Vagina (tissue), 2 donors: ENCODE measurements around the gene RALBP1.

ENCODE experiments used
- POLR2A ChIP-seq, 2 donors: fragments of 450-650 bp; IDR thresholded peaks; one replicate each; pipeline ENCODE4 v1.6.1; 2017; ENCODE audit warnings: antibody characterized with exemption in 2 of 2, mild to moderate bottlenecking in 2 of 2, moderate library complexity in 2 of 2
- POLR2AphosphoS5 ChIP-seq, 2 donors: sonication (generic); formaldehyde crosslinking; IDR thresholded peaks; one replicate each; pipeline ENCODE4 v1.9.0; 2017; ENCODE audit warnings: antibody characterized with exemption in 2 of 2, mild to moderate bottlenecking in 2 of 2, low read depth in 1 of 2; ENCODE audit not compliant: insufficient read depth in 1 of 2
- TF ChIP-seq, protein P1 (sequence below), 3 experiments: fragments of 450-650 bp in 2 of 3; fragments of 200-600 bp in 1 of 3; sonication (generic) in 1 of 3; IDR thresholded peaks; one replicate each; pipeline ENCODE4 v1.5.1; 2017 to 2019; ENCODE audit warnings: antibody characterized with exemption in 3 of 3, mild to moderate bottlenecking in 2 of 3, moderate library complexity in 2 of 3

DNA sequence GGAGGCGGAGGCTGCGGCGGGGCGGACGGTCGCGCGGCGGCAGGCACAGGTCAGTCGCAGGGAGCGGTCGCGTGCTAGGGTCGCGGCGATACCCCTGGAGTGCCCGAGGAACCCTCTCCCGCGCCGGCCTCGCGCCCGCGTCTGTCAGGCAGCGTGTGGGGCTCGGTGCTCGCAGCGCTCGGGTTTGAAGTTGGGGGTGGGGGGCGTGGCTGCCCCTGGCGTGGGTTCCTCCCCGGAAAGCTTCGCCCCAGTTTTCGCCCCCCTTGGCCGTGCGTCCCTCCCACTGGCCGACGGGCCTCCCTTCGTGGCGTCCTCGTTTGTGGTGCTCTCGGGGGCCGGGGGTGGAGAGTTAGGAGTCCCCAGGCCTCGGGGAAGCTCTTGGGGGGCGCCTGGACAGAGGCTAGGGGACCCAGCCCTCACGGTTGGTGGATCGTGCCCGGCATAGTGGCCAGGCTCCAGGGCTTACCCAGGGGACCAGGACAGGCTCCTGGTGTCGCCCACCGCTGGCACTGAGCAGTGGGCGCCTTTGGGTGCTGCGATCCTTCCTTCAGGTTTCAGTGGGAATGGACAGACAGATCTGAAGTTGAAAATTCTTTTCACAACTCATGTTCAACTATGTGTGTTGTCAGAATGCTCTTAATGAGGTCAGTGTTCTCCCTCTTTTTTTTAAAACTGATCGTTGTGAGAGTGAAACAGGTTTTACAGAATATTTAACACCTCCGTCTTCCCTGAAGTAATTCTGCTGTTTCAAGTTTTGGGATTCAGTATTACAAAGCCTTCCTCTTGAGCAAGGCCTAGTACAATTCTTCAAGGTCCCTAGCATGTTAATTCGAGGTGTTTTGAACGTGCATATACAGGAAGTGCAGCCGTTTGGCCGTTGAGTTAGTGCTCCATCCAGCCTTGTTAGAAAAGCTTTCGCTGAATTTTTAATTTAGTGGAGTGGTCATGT, 604 bp downstream of the RALBP1 start:
- TF ChIP-seq POLR2AphosphoS5 (IDR thresholded peaks at IDR 0.05; ENCODE audit: insufficient read depth in 1 of 2, low read depth in 1 of 2) (no peak), POLR2A (IDR thresholded peaks at IDR 0.05) (no peak)
- TF ChIP-seq, protein P1, sequence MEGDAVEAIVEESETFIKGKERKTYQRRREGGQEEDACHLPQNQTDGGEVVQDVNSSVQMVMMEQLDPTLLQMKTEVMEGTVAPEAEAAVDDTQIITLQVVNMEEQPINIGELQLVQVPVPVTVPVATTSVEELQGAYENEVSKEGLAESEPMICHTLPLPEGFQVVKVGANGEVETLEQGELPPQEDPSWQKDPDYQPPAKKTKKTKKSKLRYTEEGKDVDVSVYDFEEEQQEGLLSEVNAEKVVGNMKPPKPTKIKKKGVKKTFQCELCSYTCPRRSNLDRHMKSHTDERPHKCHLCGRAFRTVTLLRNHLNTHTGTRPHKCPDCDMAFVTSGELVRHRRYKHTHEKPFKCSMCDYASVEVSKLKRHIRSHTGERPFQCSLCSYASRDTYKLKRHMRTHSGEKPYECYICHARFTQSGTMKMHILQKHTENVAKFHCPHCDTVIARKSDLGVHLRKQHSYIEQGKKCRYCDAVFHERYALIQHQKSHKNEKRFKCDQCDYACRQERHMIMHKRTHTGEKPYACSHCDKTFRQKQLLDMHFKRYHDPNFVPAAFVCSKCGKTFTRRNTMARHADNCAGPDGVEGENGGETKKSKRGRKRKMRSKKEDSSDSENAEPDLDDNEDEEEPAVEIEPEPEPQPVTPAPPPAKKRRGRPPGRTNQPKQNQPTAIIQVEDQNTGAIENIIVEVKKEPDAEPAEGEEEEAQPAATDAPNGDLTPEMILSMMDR (IDR thresholded peaks at IDR 0.05) = no peak
